ENCODE measurements around the gene NRF1.

The NRF1 gene

GRCh38 chr7:129678606-129679005 is 67.1 kb downstream of the NRF1 start:
- H3K27me3 ChIP-seq (ENCODE audit: insufficient read depth, low read length): no peaks in the 10 kb centered on the region
- H3K9me2 ChIP-seq (ENCODE audit: low read depth, low read length): no peaks in the 10 kb centered on the region
- no peaks in the 10 kb centered on the region for H4K20me1 ChIP-seq (ENCODE audit: insufficient read depth, low read length)
- H2AFZ ChIP-seq (ENCODE audit: low read length): no peak overlapping the region
- peaks cover 53% of the 10 kb centered on the region for H3K36me3 ChIP-seq (ENCODE audit: insufficient read depth, low read length)
- TF ChIP-seq EZH2 (IDR thresholded peaks at IDR 0.05; ENCODE audit: borderline replicate concordance, low read length) (no peak), CTCF (IDR thresholded peaks at IDR 0.05; ENCODE audit: low read length) (no peak)
- H3K79me2 ChIP-seq (ENCODE audit: insufficient read depth, low read length): no peaks in the 10 kb centered on the region
- H3K27ac ChIP-seq (ENCODE audit: low read depth, low read length, poor library complexity, severe bottlenecking): no peak overlapping the region
- no peak overlapping the region for H3K4me3 ChIP-seq (ENCODE audit: low read depth, low read length, poor library complexity, severe bottlenecking)
- H3K9me3 ChIP-seq (ENCODE audit: low read length): peaks cover 5% of the 10 kb centered on the region; the same call in 1 of the 2 replicates
- H3K4me1 ChIP-seq (ENCODE audit: insufficient read depth, low read length, severe bottlenecking): no peaks in the 10 kb centered on the region
- H3F3A ChIP-seq (ENCODE audit: insufficient read depth, low read length): no peaks in the 10 kb centered on the region
- H3K9ac ChIP-seq (ENCODE audit: low read length): no peak overlapping the region
- H3K4me2 ChIP-seq (ENCODE audit: low read length): no peak overlapping the region

DNA sequence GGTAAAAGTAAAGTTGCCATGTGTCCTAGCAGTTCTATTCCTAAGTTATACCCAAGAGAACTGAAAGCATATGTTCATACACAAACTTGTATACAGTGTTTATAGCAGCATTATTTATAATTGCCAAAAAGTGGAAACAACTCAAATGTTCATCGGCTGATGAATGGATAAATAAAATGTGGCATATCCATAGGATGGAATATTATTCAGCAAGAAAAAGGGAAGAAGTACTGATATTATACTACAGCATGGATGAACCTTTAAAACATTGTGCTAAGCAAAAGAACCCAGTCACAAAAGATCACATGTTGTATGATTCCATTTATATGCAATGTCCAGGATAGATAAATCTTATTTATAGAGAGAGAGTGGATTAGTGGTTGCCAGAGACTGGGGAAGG is 68.9 kb downstream of the NRF1 start:
- Histone ChIP-seq H3K9me3 (ENCODE audit: low read length) (peaks cover 2% of the 10 kb centered on the region; the same call in 1 of the 2 replicates), H3K79me2 (ENCODE audit: insufficient read depth, low read length) (no peaks in the 10 kb centered on the region), H3K9ac (ENCODE audit: low read length) (no peak overlapping the region), H3F3A (ENCODE audit: insufficient read depth, low read length) (no peaks in the 10 kb centered on the region), H3K9me2 (ENCODE audit: low read depth, low read length) (no peaks in the 10 kb centered on the region), H3K27me3 (ENCODE audit: insufficient read depth, low read length) (no peaks in the 10 kb centered on the region), H2AFZ (ENCODE audit: low read length) (no peak overlapping the region), H3K4me3 (ENCODE audit: low read depth, low read length, poor library complexity, severe bottlenecking) (no peak overlapping the region), H3K36me3 (ENCODE audit: insufficient read depth, low read length) (peaks cover 37% of the 10 kb centered on the region), H3K27ac (ENCODE audit: low read depth, low read length, poor library complexity, severe bottlenecking) (no peak overlapping the region), H3K4me1 (ENCODE audit: insufficient read depth, low read length, severe bottlenecking) (no peaks in the 10 kb centered on the region), H4K20me1 (ENCODE audit: insufficient read depth, low read length) (no peaks in the 10 kb centered on the region), H3K4me2 (ENCODE audit: low read length) (no peak overlapping the region)
- no peak for TF ChIP-seq EZH2 (IDR thresholded peaks at IDR 0.05; ENCODE audit: borderline replicate concordance, low read length)
- TF ChIP-seq CTCF (IDR thresholded peaks at IDR 0.05; ENCODE audit: low read length): no peak

GRCh38 chr7:129684777-129685176 is 73.3 kb downstream of the NRF1 start:
- Histone ChIP-seq H3K9ac (ENCODE audit: low read length) (no peak overlapping the region), H4K20me1 (ENCODE audit: insufficient read depth, low read length) (no peaks in the 10 kb centered on the region), H3K79me2 (ENCODE audit: insufficient read depth, low read length) (no peaks in the 10 kb centered on the region), H3K9me2 (ENCODE audit: low read depth, low read length) (no peaks in the 10 kb centered on the region), H3K27ac (ENCODE audit: low read depth, low read length, poor library complexity, severe bottlenecking) (no peak overlapping the region), H3K4me1 (ENCODE audit: insufficient read depth, low read length, severe bottlenecking) (no peaks in the 10 kb centered on the region), H3K27me3 (ENCODE audit: insufficient read depth, low read length) (no peaks in the 10 kb centered on the region), H3K36me3 (ENCODE audit: insufficient read depth, low read length) (peaks cover 10% of the 10 kb centered on the region; the same call in 1 of the 2 replicates), H3F3A (ENCODE audit: insufficient read depth, low read length) (no peaks in the 10 kb centered on the region), H3K4me3 (ENCODE audit: low read depth, low read length, poor library complexity, severe bottlenecking) (no peak overlapping the region), H2AFZ (ENCODE audit: low read length) (no peak overlapping the region), H3K9me3 (ENCODE audit: low read length) (no peaks in the 10 kb centered on the region), H3K4me2 (ENCODE audit: low read length) (no peak overlapping the region)
- TF ChIP-seq CTCF (IDR thresholded peaks at IDR 0.05; ENCODE audit: low read length) (no peak), EZH2 (IDR thresholded peaks at IDR 0.05; ENCODE audit: borderline replicate concordance, low read length) (no peak)
